ENCODE results near the gene FXYD4.
"Not testable (repeated sequence)": the region's sequence is repeated elsewhere in the genome, so short reads cannot be mapped to it uniquely, and the experiment has no call there.

FXYD4 gene

GRCh38 chr10:43376828-43377423 is 5.5 kb downstream of the FXYD4 start:
- no peak for DNase-seq

DNA sequence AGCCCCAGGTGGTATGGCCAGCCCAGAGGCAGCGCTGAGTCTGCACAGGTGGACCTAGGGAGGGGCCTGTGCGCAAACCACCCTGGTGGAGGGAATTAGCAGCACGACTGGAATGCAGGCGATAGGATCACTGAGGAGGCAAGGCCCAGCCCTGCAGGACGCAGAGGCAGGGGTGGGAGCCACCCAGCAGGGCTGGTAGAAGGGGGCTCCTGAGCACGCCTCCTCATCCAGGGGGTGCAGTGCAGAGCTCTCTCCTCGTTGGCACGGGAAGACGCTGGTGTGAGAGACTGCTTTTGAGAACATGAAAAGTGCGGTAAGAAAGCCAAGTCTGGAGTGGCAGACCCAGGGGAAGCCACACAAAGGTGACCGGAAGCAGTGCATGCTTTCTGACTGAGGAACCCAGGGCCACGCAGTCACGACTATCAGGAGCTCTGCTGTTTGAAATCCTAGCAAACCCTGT is 6.0 kb downstream of the FXYD4 start:
- DNase-seq: no peak

DNA sequence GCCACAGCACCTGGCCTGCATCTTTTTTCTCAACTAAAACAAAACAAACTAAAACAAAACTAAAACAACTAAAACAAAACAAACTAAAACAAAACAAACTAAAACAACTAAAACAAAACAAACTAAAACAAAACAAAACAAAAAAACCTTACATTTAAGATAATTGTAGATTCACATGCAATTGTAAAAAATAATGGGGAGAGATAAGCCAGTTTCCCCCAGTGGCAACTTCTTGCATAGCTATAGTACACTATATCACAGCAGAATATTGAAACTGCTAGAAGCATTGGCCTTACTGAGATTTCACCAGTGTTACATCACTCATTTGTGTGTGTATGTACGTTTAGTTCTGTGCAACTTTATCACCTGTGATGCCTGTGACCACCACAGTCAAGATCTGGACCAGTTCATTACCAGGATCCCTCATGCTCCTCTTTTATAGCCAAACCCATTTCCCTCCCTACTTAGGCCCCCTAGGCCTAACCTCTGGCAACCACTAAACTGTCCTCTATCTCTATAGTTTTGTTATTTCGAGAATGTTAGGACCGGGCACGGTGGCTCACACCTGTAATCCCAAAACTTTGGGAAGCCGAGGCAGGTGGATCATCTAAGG is 9.3 kb downstream of the FXYD4 start:
- DNase-seq: no peak

DNA sequence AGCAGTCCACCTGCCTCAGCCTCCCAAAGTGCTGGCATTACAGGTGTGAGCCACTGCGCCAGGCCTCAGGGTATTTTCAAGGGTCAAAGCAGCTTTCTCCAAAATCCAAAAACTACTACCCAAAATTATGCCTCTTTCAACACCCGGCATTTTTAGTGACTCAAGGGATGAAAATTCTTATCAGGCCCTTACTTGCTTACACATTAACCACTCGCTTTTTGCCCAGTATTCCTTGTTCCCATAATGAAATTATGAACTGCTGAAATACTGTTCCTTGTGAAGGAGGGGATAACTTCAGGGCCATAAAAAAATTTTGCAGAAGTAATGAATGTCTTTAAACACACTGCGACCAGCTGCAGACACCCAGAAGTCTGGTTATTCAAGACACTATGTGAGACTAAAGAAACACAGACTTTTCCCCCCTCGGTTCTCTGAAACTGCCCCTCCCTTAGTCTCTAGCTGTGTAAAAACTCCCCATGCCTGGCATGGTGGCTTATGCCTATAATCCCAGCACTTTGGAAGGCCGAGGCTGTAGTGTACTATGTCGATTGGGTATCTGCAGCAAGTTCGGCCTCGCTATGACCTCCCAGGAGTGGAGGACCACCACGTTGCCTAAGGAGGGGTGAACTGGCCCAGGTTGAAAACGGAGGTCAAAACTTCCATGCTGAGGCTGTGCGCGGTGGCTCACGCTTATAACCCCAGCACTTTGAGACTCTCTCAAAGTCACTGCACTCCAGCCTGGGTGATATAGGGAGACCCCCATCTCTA is 12.0 kb downstream of the FXYD4 start:
- DNase-seq: no peak

GRCh38 chr10:43384252-43385221 is 13.1 kb downstream of the FXYD4 start:
- no peak for DNase-seq

DNA sequence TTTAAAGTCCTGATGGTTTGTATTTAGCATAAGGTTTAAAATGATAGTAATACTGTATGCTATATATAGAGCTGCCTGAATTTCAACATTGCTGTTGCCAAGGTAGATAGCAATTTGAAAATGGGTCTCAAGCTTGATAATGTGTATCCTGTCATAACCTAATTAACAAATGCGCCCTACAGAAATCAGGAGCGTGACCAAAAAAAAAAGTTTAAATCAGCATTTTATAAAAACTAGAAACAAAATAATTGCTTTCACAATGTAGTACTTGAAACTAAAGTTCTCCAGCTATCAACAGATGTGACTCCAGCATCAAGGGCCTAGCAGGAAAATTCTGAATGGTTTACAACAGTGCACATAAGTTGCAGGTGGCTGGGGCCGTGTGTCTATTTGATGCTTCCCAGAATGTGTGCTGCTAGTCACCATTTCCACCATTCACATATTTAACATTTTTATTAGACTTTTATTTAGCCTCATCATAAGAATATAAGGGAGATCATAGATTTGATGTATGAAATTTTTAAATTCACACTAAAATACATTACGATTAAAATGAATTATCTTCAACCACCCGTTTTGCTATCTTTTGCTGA is 14.1 kb downstream of the FXYD4 start:
- DNase-seq: no peak

DNA sequence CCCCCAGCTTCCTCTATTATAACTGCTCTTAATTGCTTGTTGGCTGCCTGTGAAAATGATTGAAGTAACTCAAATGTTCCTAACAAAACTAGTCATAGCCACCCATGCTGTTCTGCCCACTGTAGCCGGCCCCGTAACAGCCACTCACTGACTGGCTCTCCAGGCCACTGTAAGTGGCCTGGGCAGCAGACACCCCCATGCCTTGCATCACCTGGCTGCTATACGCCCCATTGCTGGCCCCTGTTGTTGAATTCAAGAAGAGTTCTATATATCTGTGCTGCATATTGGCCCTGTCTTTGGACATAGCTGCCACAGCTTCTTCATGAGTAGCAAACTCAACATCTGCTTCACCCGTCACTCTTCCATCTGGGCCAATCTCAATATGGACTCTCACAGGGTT is 15.1 kb downstream of the FXYD4 start:
- DNase-seq: no peak

DNA sequence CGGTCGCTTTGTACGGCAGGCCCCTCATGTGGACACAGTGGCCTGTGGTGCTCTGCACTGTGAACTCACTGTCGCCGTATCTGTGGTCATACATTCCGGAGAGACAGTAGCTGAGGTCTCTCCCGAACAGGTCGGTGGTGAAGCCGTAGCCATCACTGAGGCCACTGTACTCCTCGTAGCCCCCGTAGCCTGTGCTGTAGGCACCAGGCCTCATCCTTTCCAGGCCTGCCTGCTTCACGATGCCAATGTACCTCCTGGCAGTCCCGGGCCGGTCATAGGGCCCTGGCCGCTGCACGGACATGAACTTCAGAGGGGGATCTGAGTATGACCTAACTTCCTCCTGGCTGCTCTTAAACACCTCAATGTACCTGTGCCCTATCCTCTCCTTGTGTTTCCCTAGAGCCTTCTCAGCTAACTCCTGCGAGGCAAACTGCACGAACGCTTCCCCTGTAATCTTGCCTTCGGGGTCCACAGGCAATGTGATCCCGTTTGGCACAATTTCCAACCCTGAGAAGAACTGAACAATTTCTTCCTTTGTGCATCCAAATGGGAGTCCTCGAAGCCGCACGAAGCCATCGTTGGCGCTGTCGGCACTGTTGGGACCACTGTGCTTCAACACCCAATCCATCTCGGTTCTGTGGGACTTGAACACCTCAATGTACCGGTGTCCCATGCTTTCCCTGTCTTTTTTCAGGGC is 15.7 kb downstream of the FXYD4 start:
- no peak for DNase-seq

GRCh38 chr10:43387678-43388032 is 16.2 kb downstream of the FXYD4 start:
- DNase-seq: no peak

DNA sequence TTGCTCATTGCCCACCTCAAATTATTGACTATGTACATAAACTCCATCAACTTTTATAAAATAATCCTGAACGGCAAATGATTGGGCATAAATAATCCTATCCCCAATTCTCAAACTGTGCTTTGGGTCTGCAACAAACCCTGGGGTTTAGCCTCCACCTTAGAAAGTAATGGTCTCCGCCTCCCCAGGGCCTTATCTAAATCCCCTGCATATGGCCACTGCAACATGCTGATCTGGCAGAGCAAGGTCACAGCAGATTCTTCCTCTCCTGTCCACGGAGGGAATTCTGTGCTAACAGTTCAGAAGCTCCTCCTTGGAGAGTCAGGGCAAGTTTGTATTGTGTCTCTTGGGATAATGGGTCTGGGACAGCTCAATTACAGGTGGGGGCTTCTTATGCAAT is 18.4 kb downstream of the FXYD4 start:
- DNase-seq: no peak

DNA sequence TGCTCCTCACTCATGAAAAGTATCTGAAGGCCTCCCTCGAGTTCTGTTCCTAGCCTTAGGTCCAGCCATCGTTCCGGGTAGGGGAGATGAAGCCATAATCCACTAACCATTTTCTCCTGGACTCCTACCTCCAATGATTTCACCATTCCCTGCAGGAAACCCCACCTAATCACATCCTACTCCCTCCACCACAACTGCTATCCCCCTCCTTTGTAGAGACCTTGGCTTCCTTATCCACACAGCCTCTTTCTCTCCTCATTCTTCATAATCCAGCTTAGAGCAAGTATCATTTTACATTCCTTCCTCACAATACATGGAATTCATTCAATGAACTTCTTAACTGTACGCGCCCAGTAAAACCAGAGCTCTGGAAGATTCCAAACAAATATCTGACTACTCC is 18.9 kb downstream of the FXYD4 start:
- no peak for DNase-seq

GRCh38 chr10:43390759-43391158 is 19.3 kb downstream of the FXYD4 start:
- no peak for DNase-seq

DNA sequence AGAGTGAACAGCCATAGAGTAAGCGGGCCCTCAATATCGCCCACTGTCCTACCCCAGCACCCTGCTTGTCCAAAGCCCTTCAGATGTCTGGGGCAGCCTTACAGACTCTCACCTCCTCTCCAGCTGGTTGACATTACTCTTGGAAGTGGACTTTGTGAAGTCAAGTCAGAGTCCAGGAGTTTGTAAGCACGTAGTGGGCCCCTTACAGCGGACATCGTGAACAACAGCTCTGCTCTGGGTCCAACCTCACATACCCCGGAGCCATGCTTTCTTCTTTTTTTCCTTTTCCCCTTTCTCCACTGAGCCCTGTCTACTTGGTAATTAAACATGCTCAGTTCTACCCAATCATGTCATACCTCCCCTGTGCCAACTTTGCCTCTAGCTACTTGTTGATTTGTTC is 20.1 kb downstream of the FXYD4 start:
- DNase-seq: no peak

GRCh38 chr10:43392748-43393147 is 21.3 kb downstream of the FXYD4 start:
- no peak for DNase-seq

DNA sequence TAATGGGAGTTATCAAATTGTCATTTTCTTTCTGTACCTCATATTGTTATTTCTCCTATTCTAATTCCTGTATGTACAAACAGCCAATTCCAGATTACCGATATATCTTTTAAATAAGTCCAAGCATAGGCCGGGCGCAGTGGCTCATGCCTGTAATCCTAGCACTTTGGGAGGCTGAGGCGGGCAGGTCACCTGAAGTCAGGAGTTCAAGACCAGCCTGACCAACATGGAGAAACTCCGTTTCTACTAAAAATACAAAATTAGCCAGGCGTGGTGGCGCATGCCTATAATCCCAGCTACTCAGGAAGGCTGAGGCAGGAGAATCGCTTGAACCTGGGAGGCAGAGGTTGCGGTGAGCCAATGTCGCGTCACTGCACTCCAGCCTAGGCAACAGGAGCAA is 21.8 kb downstream of the FXYD4 start:
- not testable (repeated sequence) for DNase-seq

GRCh38 chr10:43393606-43394360 is 22.3 kb downstream of the FXYD4 start:
- DNase-seq: no peak

- DNase-seq: no peak
Observed at GRCh38 chr10:43394868-43395267, 23.4 kb downstream of the FXYD4 start.

GRCh38 chr10:43395571-43396060 is 24.2 kb downstream of the FXYD4 start:
- DNase-seq: no peak

DNA sequence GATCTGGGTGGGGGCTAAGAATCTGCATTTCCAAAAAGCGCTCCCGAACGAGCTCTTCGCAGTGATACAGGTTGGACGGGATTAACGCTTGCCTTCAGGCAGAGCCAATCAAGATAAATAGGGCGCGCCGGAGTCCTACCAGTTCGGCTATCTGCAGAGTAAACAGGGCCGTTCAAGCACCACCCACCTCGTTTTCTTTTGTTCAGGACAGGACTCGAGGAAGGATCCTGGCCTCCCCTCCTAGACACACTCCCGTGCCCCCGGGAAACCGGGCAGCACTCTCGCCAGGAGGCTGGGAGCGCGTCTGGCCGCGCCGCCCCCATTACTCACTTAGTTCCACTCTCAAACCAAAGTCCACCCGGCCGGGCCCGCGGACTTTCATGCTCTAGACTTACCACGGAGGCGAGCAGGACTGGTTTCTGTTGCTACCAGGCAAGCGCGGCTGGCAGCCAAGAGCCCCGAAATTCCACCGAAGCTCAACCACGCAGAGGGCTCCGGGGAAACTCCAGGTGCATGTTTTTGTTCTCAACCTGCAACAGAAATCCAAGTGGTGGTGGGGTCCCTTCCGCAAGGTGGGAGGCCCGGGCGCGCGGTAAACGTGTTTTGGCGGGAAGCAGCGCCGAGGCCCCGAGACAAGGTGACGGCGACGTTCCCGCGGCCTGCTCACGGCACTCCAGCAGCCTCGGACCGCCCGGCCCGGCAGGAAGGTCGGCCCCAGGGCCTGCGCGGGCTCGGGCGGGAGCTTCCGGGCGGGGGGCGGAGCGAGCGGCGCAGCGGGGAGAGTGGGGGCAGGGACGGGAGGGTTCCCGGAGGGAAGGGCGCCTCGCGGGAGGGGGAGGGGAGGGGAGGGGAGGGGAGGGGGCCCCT is 24.9 kb downstream of the FXYD4 start:
- no peak for DNase-seq

Data from MV-4-11 (cell line).